ENCODE data around the gene EXD3. TPM values are rescaled to one million over a fixed set of nuclear protein-coding genes. Genes with fewer than 3 reads are reported as not detected.
A peak's percentile ranks its signal among the peaks of the same experiment; 100 is the strongest.
"Not testable (repeated sequence)": the region's sequence is repeated elsewhere in the genome, so short reads cannot be mapped to it uniquely, and the experiment has no call there.

The EXD3 gene, protein sequence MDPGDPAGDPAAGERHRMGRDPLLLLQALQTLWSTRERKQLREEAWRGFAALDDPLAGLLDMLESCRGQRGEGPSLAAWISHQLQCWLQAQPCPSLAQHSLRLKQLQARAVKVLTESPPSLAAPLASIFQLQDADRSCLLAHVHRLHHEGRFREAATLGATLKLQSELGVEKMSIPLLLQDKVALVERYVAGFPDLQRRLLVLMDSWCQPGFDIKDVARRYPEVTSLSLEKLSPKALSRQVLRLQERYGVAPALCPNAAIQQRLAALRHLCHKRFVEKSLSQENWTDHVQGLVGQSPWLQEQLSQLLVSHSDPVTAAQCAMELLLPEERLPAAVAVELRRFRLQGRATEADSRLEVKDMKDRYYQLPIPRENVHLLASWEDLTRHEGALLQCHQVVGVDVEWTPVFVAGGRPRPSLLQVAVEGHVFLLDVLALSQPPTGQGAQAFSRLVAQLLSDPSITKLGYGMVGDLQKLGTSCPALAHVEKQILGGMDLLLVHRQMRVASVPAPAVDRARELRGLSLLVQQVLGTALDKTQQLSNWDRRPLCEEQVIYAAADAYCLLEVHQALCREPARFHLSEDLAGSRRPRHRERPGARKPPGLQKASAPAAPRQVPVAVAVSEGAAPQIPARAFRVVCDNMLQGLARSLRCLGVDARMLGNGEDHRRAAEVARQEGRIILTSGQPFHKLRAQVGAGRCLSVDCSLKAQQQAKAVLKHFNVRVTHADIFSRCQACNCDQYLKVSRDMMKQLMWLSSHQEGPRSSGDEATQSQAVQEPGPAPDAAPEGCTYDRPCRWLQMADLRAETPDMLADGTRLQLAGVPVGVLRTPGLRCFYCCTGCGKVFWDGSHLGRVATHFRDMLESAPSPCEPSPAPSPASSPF
- 10 to 100 TPM in 2 of 4 donors, 1 to 10 TPM in 2; 7.9 to 13.4 (median 11.1) TPM for total RNA-seq
- 14.6 TPM for polyA plus RNA-seq
- long read RNA-seq, donor 1, partial matches to known transcripts, result 8 of 38 reads
- long read RNA-seq, donor 1, other reads (novel, unspliced or antisense), result 23 of 38 reads
- long read RNA-seq, donor 2, transcript EXD3-203 (3 exons, 1,585 nt), result major isoform, 5 of 16 reads
- long read RNA-seq, donor 2, partial matches to known transcripts, result 2 of 16 reads
- long read RNA-seq, donor 2, other reads (novel, unspliced or antisense), result 9 of 16 reads
- long read RNA-seq, donor 3, transcript EXD3-203 (3 exons, 1,585 nt), result major isoform, 5 of 41 reads
- long read RNA-seq, donor 3, partial matches to known transcripts, result 8 of 41 reads
- long read RNA-seq, donor 3, other reads (novel, unspliced or antisense), result 23 of 41 reads
- long read RNA-seq, donor 4, partial matches to known transcripts, result 3 of 12 reads
- long read RNA-seq, donor 4, other reads (novel, unspliced or antisense), result 8 of 12 reads

GRCh38 chr9:137422604-137423513 lies at the start of gene EXD3, which contains the start of gene NOXA1:
Gene EXD3 (minus strand): TSS chr9:137423162. CDS start chr9:137395357, 27,805 bp downstream.
Gene NOXA1 (plus strand): TSS chr9:137423393. CDS start chr9:137423530, 137 bp downstream.
- ATAC-seq, result peak; percentile 94 to 96
- H3K27me3 ChIP-seq (ENCODE audit: control insufficient read depth, insufficient read depth), result no peaks in the 10 kb centered on the region
- intact Hi-C loops (cut with DNase I), result no loop called here

DNA sequence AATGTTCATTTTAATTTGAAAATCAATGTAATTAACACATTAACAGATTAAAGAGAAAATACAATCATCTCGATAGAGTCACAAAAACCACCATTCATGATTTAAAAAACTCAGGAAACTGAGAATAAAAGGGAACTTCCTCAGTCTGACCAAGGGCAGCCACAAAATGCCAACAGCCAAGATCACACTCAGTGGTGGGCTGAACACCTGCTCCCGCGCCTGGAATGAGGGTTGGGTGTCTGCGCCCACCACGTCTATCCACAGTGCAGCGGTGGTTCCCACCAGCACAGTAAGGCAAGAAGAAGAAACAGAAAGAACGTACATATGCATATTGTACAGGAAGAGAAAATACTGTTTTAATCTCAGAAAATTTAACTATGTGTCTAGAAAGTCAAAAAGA lies 47.8 kb upstream of the EXD3 start:
- no peak for ATAC-seq
- H3K4me3 ChIP-seq (ENCODE audit: low read length), result no peak overlapping the region
- no peaks in the 10 kb centered on the region for H3K4me1 ChIP-seq (ENCODE audit: control insufficient read depth, insufficient read depth, low read length)
- intact Hi-C loops (cut with DNase I), result no loop called here
- DNase-seq, result no peak
- no peak overlapping the region for H3K27ac ChIP-seq (ENCODE audit: low read length)
- WGBS, result 75% methylated on average over 7 of the region's 7 CpGs
- H3K9me3 ChIP-seq (ENCODE audit: control insufficient read depth, low read length), result no peaks in the 10 kb centered on the region
- H3K27me3 ChIP-seq (ENCODE audit: control insufficient read depth, insufficient read depth), result no peaks in the 10 kb centered on the region

More at GRCh38 chr9:137422604-137423513, at the start of gene EXD3, which contains the start of gene NOXA1:
- DNase-seq, result peak; percentile 95 to 98 (median 97)
- Histone ChIP-seq H3K27ac (ENCODE audit: low read length) (peak within 1 kb of the TSS; percentile 13), H3K4me3 (ENCODE audit: low read length) (peak within 1 kb of the TSS; percentile 93), H3K4me1 (ENCODE audit: control insufficient read depth, insufficient read depth, low read length) (no peaks in the 10 kb centered on the region), H3K9me3 (ENCODE audit: control insufficient read depth, low read length) (no peaks in the 10 kb centered on the region)
- under 1% methylated on average over 112 of the region's 113 CpGs for WGBS

GRCh38 chr9:137467896-137468295 lies 44.9 kb upstream of the EXD3 start:
- H3K4me3 ChIP-seq (ENCODE audit: low read length), result no peak overlapping the region
- DNase-seq (peak in 1 of 3 donors; percentile 22), ATAC-seq (no peak)
- 97% methylated on average over 7 of the region's 7 CpGs for WGBS
- H3K27ac ChIP-seq (ENCODE audit: low read length), result no peak overlapping the region
- H3K9me3 ChIP-seq (ENCODE audit: control insufficient read depth, low read length), result no peaks in the 10 kb centered on the region
- no peaks in the 10 kb centered on the region for H3K27me3 ChIP-seq (ENCODE audit: control insufficient read depth, insufficient read depth)
- H3K4me1 ChIP-seq (ENCODE audit: control insufficient read depth, insufficient read depth, low read length), result no peaks in the 10 kb centered on the region
- intact Hi-C loops (cut with DNase I), result no loop called here

GRCh38 chr9:137467161-137467581 lies 44.2 kb upstream of the EXD3 start:
- Histone ChIP-seq H3K4me1 (ENCODE audit: control insufficient read depth, insufficient read depth, low read length) (no peaks in the 10 kb centered on the region), H3K27me3 (ENCODE audit: control insufficient read depth, insufficient read depth) (no peaks in the 10 kb centered on the region), H3K9me3 (ENCODE audit: control insufficient read depth, low read length) (no peaks in the 10 kb centered on the region), H3K27ac (ENCODE audit: low read length) (no peak overlapping the region), H3K4me3 (ENCODE audit: low read length) (no peak overlapping the region)
- 93% methylated on average over 16 of the region's 16 CpGs for WGBS
- DNase-seq, result peak in 2 of 3 donors; percentile 44 to 46
- intact Hi-C loops (cut with DNase I), result no loop called here
- no peak for ATAC-seq

DNA sequence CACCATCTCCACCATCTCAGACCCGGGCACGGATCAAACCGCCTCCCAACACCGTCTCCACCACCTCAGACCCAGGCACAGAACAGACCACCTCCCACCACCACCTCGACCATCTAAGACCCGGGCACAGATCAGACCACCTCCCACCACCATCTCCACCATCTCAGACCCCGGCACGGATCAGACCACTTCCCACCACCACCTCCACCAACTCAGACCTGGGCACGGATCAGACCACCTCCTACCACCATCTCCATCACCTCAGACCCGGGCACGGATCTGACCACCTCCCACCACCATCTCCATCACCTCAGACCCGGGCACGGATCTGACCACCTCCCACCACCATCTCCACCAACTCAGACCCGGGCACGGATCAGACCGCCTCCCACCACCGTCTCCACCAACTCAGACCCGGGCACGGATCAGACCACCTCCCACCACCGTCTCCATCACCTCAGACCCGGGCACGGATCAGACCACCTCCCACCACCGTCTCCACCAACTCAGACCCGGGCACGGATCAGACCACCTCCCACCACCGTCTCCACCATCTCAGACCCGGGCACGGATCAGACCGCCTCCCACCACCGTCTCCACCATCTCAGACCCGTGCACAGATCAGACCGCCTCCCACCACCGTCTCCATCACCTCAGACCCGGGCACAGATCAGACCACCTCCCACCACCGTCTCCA lies 43.6 kb upstream of the EXD3 start:
- H3K4me3 ChIP-seq (ENCODE audit: low read length); H3K9me3 ChIP-seq (ENCODE audit: control insufficient read depth, low read length); ATAC-seq; H3K27me3 ChIP-seq (ENCODE audit: control insufficient read depth, insufficient read depth); H3K4me1 ChIP-seq (ENCODE audit: control insufficient read depth, insufficient read depth, low read length); intact Hi-C loops (cut with DNase I); H3K27ac ChIP-seq (ENCODE audit: low read length): not testable (repeated sequence)
- 92% methylated on average over 35 of the region's 35 CpGs for WGBS
- DNase-seq, result peak in 1 of 3 donors; percentile 46

DNA sequence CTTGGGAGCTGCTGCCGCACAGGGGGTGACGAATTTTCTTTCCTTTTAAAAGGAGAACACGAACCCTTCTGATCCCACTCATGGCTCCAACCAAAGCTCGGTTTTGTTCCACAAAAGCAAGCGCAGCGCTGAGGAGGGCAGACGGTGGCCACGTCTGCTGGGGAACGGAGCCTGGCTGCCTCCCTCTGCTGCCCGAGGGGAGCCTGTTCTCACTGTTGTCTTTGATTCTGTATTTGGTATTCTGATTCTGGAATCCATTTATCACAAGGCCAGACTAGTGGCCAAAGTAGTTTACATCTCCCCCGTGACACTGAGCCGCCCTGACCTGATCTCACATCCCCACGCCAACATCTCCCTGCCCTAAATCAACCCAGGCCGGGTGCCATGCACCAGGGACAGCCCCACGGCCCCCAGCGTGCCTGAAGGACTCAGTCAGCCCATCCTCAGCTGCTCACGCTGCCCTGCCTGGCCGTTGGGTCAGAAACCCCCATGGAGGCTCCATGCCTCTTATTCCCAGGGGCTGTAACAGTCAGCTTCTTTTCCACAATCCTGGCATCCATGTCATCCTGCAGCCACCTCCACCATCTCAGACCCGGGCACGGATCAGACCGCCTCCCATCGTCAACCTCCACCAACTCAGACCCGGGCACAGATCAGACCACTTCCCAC lies 42.9 kb upstream of the EXD3 start:
- Histone ChIP-seq H3K9me3 (ENCODE audit: control insufficient read depth, low read length) (no peaks in the 10 kb centered on the region), H3K4me1 (ENCODE audit: control insufficient read depth, insufficient read depth, low read length) (no peaks in the 10 kb centered on the region), H3K4me3 (ENCODE audit: low read length) (no peak overlapping the region), H3K27me3 (ENCODE audit: control insufficient read depth, insufficient read depth) (no peaks in the 10 kb centered on the region), H3K27ac (ENCODE audit: low read length) (no peak overlapping the region)
- WGBS, result 87% methylated on average over 23 of the region's 23 CpGs
- ATAC-seq (no peak), DNase-seq (peak in 2 of 3 donors; percentile 22 to 25)
- intact Hi-C loops (cut with DNase I), result no loop called here

GRCh38 chr9:137465000-137465719 lies 42.2 kb upstream of the EXD3 start:
- H3K27ac ChIP-seq (ENCODE audit: low read length), result no peak overlapping the region
- H3K27me3 ChIP-seq (ENCODE audit: control insufficient read depth, insufficient read depth), result no peaks in the 10 kb centered on the region
- intact Hi-C loops (cut with DNase I), result no loop called here
- H3K4me1 ChIP-seq (ENCODE audit: control insufficient read depth, insufficient read depth, low read length), result no peaks in the 10 kb centered on the region
- H3K4me3 ChIP-seq (ENCODE audit: low read length), result no peak overlapping the region
- H3K9me3 ChIP-seq (ENCODE audit: control insufficient read depth, low read length), result no peaks in the 10 kb centered on the region
- ATAC-seq (peak in 1 of 2 donors; percentile 3), DNase-seq (peak in 2 of 3 donors; percentile 42 to 59)
- 92% methylated on average over 23 of the region's 23 CpGs for WGBS

DNA sequence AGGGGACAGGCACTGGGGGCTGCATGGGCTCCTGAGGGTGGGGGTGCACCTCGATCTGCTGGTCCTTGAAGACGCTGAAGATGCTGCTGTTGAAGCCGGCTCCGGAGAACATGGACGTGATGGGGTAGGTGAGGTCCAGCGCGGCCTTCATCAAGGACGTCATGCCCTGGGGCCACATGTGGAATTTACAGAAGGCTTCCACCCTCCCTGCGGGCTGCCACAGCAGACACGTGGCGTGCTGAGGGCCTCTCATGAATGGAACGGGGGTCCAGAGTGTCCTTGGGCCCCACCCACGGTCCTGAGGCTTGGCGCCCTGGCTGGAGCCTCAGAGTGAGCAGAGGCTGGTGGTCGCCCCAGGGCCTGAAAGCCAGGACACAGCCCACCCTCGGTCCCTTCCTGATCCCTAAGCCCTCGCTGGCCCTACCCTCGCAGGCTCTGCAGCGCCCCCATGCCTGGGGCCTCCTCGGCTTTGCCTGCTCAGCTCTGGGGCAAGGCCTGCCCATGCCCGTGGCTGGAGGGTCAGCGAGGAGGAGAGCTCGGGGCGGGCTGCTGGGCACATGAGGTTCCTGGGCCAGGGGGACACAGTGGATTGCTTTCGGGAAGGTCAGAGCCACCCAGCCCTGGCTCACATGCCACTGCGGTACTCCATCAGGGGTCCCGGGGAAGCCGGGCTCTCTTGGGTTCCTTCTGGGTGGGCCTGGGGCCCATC lies 41.5 kb upstream of the EXD3 start:
- DNase-seq (peak in 2 of 3 donors; percentile 48 to 54), ATAC-seq (no peak)
- Histone ChIP-seq H3K27ac (ENCODE audit: low read length) (no peak overlapping the region), H3K4me1 (ENCODE audit: control insufficient read depth, insufficient read depth, low read length) (no peaks in the 10 kb centered on the region), H3K9me3 (ENCODE audit: control insufficient read depth, low read length) (no peaks in the 10 kb centered on the region), H3K4me3 (ENCODE audit: low read length) (no peak overlapping the region), H3K27me3 (ENCODE audit: control insufficient read depth, insufficient read depth) (no peaks in the 10 kb centered on the region)
- 94% methylated on average over 28 of the region's 28 CpGs for WGBS
- intact Hi-C loops (cut with DNase I), result no loop called here

Measured in right cardiac atrium (tissue), 5 donors.